GM19468 (cell line): ENCODE results near the gene CORO1C.
A peak's percentile ranks its signal among the peaks of the same experiment; 100 is the strongest.
"Not testable (repeated sequence)": the region's sequence is repeated elsewhere in the genome, so short reads cannot be mapped to it uniquely, and the experiment has no call there.

Source experiments
- ATAC-seq: cut with Tn5 transposase; IDR thresholded peaks from one replicate; pipeline ENCODE4 v1.9.1; 2021; ENCODE audit warnings: mild to moderate bottlenecking, moderate library complexity, moderate number of reproducible peaks; ENCODE audit not compliant: unreplicated experiment; ENCODE audit errors: extremely low read depth

The CORO1C gene

DNA sequence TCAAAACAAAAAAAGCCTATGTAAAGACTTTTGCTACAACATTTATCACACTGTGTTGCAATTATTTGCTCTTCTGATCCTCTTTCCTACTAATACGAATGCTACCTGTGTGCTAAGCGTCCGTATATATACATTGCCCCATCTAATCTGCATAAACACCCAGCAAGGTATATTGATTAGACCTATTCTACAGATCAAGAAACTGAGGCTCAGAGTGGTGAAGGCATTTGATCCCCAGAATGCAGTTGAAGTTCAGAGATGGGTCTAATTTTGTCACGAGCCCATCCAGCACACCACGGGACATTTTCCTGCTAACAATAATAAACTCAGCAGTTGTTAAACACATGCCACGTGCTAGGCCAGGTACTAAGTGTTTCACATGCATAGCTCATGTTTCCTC is 25.1 kb upstream of the CORO1C start:
- no peak for ATAC-seq

DNA sequence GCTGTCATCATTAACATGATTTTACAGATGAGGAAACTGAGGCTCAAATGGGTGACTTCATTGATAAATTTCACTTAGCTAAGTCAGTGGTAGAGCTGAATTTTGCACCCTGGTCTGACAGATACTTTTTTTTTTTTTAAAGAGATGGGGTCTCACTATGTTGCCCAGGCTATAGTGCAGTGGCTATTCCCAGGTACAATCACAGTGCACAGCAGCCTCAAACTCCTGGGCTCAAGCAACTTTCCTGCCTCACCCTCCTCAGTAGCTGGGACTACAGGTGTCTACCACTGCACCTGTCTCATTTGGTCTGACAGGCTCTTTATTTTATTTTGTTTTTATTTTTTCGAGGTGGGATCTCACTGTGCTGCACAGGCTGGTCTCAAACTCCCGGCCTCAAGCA is 24.2 kb upstream of the CORO1C start:
- ATAC-seq: no peak

DNA sequence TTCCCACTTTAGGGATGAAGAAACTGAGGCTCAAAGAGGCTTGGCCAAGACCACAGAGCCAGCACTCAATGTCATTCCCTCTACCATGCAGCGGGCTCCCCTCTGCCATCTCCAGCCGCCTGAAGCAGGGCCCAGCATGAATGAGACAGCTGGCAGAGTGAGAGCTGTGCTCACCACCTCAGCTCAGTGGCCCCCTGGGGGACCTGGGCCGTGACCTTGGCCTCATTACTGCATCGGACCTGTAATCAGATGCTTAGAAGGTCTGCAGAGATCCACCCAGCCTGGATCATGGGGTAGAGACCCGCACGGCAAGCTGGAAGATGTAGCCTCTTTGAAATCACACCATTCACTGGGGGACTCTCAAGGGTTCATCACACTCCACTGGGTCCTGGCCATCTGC is 22.7 kb upstream of the CORO1C start:
- ATAC-seq: no peak

DNA sequence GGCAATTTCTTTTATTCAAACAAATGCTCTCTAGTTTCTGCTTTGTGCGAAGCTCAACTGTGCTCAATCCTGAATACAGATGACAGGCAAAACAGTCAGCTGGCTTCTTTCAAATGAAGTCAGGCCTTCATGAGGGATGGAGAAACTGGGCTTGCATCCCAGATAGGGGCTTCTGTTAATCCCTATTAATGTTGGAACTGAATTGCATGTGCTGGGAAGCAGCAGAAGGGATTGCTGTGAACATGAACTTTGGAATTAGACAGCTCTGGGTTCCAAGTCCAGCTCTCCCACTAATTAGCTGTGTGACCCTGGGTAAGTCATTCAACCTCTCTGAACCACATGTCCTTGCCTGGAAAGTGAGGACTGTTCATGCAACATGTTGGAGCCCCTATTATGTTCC is 21.1 kb upstream of the CORO1C start:
- ATAC-seq: no peak

DNA sequence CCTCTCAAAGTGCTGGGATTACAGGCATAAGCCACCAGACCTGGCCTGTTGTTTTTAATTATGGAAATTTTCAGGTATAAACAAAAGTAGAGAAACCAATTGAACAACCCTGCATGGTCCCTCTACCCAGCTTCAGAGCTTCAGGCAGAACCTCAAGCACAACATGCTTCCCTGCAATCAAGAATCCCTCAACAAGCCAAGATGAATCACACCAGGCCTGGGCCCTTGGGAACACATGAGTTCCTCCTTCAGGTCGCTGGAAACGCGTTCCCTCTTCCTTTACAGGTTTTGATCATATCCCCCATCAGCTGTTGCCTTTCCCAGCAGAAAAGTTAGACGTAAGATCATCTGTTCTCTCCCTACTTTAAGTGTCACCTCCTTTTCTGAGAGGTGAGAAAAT is 20.5 kb upstream of the CORO1C start:
- no peak for ATAC-seq

DNA sequence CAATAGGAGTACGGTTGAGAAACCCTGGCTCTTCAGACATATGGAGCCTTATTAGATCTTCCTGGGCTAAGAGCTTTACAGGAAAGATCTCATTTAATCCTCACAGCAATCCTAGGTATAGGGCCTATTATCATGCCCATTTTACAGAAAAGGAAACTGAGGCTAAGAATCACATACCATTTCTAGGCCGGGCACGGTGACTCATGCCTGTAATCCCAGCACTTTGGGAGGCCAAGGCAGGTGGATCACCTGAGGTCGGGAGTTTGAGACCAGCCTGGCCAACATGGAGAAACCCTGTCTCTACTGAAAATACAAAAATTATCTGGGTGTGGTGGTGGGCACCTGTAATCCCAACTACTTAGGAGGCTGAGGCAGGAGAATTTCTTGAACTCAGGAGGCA is 19.7 kb upstream of the CORO1C start:
- ATAC-seq: not testable (repeated sequence)

DNA sequence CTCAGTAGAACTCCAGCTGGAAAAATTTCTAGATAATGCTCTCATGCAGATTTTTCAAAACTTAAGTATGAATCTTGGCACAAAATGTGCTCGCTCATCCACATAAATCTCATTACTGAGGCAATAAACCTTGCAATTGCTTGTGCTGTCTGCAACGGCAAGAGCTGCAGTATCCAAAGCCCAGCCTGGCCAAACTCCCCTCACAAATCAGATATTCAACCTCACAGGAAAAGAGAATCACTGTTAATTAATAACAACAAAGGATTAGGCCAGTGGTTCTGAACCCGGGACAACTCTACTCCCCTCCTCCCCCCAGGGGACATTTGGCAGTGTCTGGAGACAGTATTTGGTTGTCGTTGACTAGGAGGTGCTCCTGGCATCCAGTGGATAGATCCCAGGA is 19.2 kb upstream of the CORO1C start:
- no peak for ATAC-seq

DNA sequence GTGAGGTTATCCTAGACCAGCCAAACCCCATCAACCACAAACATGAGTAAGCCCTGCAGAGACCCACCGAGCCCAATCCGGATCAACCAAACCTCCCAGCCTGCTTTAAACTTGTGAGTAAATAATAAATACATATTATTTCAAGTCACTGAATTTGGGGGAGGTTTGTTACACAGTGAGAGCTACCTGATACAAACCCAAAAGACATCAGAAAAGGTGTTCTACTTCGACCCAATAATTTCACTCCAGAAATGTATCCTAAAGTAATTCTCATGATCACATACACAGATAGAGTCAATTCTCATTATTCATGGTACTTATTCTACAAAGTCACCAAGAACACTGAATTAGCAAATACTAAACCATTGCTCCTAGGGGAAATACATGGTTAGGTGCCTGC is 16.2 kb upstream of the CORO1C start:
- no peak for ATAC-seq

DNA sequence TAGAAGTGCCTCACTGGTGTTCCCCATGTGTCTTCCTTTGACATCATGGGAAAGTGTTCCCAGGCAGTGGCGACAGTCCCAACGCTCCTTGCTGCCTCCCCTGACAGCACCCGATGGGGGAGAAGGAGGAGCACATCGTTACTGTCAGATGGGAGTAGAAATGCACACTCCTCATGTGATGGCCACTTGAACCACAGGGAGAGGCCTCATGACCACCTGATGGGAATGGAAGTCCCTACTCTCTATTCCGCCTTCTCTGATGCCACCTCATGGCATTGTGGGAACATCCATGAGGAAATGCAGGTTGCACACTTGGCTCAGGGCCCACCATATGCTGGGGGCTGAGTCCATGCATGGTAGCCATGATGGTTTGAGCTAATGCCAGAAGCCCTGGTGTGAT is 14.3 kb upstream of the CORO1C start:
- ATAC-seq: no peak

DNA sequence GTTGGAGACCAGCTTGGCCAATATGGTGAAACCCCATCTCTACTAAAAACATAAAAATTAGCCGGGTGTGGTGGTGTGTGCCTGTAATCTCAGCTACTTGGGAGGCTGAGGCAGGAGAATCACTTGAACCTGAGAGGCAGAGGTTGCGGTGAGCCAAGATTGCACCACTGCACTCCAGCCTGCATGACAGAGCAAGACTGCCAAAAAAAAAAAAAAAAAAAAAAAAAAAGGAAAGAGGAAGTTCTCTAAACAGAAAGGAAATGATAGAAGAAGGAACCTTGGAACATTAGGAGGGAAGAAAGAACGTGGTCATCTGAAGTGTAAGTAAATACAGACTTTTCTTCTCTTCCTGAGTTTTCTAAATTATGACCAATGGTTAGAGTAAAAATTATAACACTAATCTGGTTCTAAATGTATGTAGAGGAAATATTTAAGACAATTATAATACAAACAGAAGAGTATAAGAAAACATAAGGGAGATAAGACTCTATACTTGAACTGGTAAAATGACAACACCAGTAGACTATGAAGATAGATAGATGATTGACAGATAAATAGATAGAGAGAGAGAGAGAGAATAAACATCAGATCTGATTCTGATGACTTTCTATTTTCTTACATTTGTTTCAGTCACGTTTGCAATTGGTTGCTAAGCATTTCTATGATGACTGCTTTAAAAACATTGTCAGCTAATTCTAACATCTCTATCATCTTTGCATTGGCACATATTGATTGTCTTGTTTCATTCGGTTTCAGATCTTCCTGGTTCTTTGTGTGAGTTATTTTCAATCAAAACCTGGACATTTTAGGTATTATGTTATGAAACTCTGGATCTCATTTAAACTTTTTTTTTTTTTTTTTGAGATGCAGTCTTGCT is 12.9 kb upstream of the CORO1C start:
- ATAC-seq: no peak

DNA sequence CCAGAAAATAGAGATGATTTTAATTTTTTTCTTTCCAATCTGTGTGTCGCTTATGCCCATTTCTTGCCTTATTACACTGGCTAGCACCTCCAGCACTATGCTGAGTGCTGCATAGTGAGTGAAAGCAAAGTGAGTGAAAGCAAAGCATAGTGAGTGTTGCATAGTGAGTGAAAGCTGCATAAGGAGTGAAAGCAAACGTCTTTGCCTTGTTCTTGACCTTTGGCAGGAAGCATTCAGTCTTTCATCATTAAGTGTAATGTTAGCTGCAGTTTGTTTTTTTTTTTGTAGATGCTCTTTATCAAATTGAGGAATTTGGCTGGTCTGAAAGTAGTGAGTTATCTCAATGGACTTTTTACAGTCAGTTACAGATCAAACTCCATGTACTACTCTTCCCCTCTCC is 6.9 kb upstream of the CORO1C start:
- ATAC-seq: no peak

DNA sequence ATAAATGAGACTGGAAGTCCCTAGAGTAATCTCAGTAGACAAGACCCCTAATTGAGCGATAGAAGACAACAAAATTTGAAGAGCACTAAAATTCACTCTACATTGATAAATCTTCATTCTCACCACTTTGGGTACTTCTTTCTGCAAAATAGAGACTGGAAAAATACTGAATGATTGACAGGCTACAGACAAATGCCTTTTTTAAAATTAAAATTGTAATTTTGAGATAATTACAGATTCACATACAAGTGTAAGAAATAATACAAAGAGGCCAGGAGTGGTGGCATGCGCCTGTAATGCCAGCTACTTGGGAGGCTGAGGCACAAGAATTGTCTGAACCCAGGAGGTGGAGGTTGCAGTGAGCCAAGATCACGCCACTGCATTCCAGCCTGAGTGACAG is 4.5 kb upstream of the CORO1C start:
- ATAC-seq: no peak

DNA sequence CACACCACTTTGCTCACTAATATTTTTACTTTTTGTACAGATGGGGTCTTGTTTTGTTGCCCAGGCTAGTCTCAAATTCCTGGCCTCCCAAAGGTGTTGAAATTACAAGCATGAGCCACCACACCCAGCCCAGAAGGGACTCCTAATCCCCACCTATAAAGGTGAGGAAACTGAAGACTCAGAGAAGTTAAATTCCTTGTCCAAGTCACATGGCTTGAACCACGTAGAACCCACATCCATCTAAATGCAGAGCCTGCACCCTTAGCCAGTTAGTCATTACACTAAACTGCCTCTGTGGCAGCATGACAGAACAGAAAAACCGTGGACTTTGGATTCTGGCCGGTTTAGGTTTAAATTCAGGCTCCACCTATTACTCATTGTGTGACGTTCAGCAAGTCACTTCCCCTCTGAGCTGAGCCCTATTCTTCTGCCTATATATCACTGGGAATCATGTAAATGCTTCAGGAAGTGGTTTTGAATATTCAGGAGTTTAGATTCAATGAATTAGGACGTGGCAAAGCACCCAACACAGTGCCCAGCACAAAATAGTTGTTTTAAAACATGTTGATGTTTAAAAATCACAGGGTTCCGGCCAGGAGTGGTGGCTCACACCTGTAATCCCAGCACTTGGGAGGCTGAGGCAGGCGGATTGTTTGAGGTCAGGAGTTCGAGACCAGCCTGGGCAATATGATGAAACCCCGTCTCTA is 3.0 kb upstream of the CORO1C start:
- ATAC-seq: no peak

DNA sequence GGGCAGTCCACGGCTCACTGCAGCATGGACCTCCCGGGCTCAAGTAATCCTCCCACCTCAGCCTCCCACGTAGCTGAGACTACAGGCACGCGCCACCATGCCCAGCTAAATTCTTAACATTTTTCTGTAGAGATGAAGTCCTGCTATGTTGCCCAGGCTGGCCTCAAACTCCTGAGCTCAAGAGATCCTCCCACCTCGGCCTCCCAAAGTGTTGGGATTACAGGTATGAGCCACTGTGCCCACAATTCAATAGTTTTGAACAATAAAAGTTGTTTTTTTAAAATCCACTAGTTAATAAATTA is 1.9 kb upstream of the CORO1C start:
- not testable (repeated sequence) for ATAC-seq

DNA sequence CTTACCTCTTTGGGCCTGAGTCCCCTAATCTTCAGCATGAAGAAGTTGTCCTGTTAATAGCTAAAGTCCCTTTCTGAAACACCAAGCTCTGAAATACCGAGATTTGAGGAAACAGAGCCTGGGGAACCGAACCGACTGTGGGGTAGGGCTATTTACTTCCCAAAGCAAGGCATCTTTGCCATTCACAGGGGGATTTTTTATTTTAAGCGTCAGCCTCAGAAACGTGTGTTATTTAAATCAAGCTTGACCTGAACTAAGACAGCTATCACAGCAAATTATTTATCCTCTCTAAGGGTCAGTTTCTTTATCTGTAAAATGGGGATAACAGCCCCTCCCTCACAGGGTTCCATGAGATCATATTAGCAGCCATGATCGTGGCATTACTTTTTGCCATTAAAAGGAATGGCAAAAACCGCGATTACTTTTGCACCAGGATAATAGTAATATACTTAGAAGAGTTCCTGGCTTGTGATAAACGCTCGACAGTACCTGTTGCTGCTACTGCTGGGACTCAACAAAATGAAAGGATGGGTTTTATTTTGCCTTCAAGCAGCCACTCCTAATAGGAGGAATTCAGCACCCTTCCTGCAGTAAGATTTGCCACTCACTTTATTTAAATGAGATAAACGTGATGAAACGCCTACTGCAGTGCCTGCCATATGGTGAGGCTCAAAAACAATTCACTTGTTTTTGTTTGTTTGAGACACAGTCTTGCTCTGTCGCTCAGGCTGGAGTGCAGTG is 1.3 kb upstream of the CORO1C start:
- no peak for ATAC-seq

DNA sequence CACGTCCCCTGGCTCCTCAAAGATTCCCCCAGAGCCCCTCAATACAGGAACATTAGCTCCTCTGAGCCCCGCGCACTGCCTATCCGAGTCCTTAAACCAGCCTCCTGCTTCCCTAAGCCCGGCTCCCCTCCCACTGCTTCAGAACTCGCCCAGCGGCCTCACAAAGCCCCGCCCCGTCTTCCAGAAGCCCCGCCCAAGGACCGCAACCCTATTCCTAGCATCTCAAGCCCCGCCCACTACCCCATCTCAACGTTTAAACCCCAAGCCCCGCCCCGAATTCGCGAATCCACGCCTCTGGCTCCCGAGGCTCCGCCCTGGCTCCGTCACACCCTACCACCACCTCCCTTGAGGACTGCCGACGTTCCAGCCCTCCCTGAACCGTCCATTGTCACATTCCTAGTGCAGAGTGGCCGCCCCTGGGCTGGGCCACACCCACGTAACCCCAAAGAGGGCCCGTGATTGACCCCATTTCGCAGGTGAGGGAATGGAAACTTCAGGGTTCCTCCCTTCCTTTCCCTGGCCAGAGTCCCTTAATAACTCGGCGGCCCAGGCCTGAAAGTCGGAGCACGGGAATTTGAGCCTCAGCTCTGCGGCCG is 646 bp upstream of the CORO1C start:
- peak; percentile 1 for ATAC-seq

DNA sequence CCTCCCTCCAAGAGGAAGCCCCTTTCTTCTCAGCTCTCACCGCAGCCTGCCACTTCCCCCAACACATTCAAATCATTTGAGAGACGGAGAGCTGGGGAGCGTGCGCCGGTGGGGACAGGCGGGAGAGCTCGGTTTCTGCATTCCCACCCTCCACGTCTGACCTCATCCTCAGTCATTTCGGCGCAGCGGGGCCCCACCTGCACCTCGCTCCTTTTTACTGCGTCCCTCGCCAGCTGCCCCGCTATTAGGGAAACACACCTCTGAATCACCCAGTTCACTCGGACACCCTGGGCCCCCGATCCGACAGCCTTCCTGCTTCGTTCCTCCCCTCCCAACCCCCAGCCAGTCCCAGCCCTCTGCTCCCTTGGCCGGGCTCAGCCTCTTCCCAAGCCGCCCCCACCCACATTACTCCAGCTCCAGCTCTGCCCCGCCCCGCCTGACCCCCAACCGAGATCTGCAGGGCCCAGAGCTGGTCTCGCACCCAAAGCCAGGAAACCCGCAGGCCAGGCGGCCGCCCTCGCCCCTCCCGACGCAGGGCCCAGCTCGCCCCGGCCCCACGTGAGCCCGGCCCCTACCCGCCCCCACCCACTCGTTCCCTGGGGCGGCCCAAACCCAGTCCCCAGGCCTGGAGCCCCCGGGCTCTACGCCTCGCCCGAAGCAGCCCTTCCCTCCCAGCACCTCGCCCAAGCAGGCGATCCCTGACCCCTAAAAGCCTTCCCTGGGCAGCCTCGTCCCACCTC is 783 bp downstream of the CORO1C start:
- ATAC-seq: no peak

DNA sequence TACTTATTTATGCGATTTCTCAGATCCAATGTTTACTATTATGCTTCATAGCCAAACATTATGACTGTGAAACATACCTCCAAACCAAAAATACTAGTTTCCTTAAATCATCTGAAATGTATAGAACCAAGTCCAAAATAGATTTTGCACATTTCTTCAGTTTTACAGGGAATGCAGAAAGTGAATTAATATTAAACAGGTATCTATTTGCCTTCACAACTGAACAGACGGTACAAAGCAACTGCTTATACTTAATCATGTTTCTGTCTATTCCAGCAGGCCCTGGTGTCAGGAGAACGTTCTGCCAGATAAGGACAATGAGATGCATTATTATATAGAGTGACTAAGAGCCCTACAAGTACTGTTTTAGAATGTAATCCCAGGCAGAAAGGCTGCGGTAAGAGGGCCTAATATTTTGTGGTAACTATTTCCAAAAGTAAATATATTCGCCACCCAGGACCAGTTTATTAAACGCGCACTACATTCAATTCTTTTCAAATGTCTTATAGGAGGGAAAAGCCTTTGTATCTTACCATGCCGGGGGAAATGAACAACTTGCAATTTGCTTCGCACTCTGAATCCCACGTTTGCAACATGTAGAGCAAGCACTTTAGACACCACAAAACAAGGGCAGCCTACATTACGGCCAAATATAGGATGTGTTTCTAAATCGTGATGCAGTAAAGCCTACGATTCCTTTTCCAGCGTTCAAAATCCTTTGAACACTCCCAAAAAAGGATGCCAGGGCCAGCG is 1.5 kb downstream of the CORO1C start:
- ATAC-seq: no peak

DNA sequence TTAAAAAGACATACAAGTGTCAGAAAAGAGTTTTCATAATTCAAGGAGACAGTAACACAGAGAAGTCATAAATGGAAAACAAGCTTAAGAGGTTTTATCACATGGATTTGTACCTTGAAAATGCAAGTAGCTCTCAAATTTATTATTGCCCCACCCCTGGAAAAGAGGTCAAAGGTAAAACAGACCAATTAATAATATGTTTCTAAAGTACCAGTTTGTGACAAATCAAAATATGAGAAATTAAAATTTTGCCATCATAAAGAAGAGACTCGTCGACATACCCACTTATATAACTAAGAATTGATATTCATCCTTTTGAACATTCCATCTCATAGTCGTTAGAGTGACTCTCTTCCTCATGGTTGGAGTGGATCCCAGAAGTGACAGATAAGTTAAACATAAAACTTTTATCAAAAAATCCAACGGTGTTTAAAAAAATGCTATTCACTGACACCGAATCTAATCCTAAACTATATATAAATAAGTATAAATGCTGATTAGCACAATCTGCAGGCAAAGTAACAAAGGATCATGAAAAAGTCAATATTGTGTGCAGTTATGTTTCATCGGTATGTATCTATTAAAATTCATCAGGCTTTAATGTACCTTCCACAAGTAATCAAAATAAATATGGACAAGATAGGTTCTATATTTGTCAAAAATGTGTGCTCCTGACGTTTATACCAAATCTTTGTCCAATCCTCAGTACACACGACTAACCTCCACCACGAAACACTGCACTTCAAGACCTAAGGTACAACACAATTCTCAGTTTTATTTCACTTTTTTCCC is 2.3 kb downstream of the CORO1C start:
- ATAC-seq: no peak
